Myocyte (in vitro differentiated cells): ENCODE data around the gene COG3. TPM values are rescaled to one million over a fixed set of nuclear protein-coding genes. Genes with fewer than 3 reads are reported as not detected.
A peak's percentile ranks its signal among the peaks of the same experiment; 100 is the strongest.

Source experiments
- DNase-seq: peaks from one replicate; pipeline ENCODE4 v3.0.0-alpha.2; 2012; ENCODE audit warnings: low read depth
- total RNA-seq: library from RNA; depleted of rRNA; stranded (reverse); fragments of >200 nt; gene quantifications from 2 replicates; pipeline ENCODE4 v1.2.3, GENCODE V29; 2014

The COG3 gene
- total RNA-seq, 1 donor from 2014 or later = 23.6 TPM

DNA sequence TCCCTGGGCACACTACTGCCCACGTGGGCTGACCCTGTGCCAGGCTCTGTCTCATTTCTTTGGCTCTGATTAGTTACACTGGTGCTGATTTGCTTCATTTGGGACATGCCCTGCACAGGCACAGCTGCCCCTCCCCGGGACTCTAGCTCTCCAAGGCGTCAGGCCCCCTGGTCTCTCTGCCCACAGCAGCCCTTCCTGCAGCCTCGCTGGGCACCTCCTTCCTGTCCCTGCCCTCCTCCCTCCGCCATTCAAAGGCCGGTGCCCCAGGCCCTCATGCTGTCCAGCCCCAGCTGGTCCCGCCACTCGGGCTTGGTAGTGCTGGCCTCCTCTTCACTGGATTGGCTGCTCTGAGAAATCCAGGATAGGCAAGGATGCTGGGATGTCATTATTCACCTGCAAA is 77.7 kb downstream of the COG3 start:
- no peak for DNase-seq

- no peak for DNase-seq
Measured at GRCh38 chr13:45542878-45543277, 78.1 kb downstream of the COG3 start.

DNA sequence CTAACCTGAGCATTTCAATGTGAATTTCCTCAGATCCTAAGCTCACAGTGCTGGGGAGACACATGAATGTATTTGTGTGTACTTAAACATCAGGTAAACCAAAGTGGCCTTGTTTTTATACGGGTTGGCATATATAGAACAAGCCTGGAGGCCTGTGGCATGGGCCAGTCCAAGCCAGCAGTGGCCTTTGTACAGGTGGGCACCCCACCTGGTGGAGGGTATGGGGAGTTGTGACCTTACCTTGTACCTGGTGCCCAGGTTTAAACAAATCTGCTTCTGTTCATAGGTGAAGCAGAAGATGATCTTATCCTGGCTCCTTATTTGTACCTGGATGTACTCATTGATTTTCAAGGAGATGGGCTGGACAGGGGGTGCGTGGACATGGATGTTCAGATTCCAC is 79.8 kb downstream of the COG3 start:
- DNase-seq = no peak

DNA sequence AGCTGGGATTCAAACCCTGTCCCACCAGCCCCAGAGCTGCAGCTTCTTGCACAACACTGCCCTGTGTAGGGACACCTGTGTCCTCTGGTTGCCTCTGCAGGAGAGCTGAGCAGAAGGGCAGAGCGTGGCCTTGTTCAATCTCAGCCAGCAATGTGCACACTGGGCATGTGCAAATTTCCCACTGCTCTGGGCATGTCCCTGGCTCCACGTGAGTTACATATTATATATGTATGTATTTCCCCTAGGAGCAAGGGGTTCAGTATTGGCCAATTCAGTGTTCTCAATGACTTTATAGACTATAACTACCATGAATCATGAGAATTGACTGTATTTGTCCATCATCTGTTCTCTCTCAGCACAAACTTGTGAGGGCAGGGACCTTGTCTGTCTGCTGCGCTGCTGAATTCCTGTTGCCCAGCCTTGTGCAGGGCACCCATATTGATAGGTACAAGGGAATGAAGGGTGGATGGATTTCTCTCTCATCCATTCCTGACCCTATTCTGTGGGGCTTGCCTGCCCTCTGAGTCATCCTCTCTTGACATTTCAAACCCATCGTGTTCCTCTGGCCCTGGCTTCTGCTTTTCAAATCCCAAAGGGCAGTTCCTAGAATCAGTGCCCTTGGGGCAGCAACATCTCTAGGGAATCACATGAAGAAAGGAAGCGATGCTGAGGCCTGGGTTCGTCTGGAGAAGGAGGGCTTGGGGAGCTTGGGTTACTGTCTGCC is 81.1 kb downstream of the COG3 start:
- DNase-seq = no peak

DNA sequence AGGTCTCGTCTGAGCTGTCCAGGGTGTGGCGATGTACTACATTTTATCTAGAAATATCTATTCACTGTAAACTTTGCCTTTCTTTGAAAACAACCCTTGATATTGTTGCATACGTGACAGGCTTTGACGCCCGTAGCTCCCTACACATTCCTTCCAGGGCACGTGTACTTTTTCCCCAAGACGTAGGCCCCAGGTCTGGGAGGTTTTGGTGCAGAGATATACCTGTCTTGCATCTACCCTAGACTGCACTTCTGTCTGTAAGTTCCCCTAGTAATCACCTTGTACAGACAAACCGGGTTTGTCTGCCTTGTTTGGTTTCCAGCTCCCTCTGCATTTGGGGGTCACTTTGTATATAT is 81.6 kb downstream of the COG3 start:
- DNase-seq = no peak

DNA sequence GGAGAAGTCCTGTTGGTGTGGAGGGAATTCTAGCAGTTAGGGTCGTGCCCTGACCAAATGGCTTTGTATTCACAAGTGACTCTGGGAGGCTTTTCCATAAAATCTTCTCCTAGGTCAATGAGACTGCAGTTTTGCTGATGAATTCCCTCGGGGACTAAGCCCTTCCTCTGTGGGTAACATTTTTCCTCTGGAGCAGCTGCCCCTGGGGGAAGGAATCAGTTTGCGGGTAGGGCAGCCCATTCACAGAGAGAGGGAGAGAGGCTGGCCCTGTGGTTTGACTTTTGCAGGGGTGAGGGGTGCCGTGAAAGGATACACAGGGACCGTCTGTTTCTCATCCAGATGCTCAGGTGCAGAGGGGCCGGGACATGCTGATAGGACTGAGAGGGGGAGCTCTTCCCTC is 83.5 kb downstream of the COG3 start:
- DNase-seq = peak; percentile 38

- DNase-seq = no peak
Measured at GRCh38 chr13:45554604-45555109, 89.9 kb downstream of the COG3 start.

DNA sequence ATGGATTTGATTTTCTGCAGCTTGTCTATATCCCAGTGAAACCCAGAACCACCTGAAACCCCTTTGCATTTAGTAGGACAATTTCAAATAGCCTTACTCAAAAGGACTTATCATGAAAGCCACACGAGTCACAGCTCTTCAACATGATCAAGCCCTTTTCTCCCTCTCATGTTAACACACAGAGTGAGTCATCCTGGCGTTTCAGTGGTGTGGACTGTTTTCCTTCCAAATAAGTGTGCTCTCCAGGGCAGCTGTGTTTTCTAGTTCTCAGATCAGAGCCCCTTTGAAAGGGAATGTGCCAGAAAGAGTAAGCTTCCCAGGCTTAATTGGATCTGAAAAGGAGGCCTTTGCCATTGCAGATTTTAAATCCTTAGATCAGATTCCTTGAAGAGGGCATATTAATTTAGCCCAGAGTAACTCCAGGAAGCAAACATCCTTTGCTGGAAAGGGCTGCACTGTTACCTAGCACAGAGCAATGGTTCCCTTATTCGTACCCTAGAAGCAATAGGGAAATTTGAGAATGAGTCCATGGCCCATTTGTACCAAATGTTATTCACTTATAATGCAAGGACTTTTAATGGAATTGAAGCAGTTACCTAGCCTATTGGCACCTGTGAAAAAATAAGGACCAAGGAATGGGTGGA is 99.5 kb downstream of the COG3 start:
- DNase-seq = peak; percentile 72

DNA sequence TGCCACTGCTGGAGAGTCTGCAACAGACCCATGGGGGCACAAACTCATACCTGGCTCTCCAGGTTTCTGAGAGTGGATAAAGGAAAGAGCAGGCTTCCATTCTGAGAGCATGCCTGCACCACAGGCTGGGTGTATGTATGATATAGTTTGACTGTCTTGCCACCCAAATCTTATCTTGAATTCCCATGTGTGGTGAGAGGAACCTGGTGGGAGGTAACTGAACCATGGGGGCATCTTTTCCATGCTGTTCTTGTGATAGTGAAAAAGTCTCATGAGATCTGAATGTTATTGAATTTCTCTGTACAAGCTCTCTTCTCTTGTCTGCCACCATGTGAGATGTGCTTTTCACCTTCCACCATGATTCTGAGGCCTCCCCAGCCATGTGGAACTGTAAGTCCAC is 100.6 kb downstream of the COG3 start:
- DNase-seq = no peak

DNA sequence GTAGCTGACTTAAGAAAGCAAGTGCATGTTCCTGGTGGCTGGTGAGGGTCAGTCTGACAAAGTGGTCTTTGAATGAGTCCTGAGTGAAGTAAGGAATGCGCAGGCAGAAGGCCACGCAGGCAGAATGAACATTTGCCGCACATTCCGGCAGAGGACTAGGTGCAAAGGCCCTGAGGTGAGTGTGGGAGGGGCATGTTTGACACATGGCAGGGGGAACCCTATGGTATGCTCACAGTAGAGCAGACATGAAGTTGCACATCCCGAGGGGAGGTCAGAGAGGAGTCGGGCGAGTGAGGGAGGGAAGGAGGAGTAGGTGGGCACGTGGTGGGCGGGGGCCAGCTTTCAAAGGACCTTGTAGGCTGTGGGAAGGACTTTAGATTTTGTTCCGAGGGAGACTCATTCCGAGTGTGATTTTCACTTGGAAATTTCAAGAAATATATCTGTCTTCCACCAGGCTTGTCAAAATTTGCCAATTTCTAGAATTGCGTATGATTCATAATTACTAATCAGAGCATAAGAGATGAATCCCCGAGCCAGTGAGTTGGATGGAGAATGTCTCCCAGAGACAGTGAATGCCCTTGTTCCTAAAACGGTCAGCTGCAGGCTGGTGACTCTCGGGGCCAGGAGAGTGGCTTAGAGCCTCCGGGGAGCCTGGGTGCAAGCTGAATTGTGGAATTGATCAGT is 110.5 kb downstream of the COG3 start:
- no peak for DNase-seq

GRCh38 chr13:45575830-45576180 is 111.1 kb downstream of the COG3 start:
- DNase-seq = no peak

DNA sequence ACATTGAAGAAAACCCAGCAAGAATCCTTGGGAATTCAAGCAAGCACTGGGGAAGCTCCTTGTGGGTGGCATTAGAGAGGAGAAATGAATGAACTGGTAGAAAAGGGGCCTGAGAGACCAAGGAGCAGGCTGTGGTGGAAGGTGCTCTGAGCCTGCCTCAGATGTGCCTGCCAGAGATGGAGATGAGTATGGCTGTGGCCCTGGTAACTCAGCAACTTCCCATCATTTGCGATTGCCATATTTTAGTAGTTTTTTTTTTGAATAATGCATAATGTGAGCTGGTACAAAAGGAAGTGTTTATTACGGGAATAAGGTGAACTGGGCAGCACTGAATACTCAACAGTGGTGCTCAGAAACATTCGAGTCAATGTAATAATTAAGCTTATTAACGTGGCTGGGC is 111.7 kb downstream of the COG3 start:
- no peak for DNase-seq

GRCh38 chr13:45582408-45583076 is 117.8 kb downstream of the COG3 start:
- no peak for DNase-seq

DNA sequence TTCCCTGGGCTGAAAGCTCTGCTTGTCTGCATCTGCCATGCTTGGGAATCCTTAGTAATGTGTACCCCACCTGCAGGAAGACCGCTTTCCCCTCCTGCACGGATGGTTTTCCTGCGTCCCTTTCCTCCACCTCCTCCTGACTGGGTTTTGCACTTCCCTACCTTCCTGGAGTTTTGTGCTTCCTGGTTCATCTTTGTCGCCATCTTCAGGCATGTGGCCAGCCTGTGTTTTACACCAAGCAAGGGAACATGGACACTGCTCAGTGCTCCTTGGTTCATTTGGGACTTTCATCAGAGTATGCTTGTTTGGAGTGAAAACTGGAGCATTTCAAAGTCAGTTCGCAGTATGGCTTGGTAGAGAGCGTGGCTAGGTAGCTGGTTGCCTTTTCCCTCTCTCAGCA is 120.1 kb downstream of the COG3 start:
- DNase-seq = peak; percentile 5

Other genes starting within 250 kb of the COG3 start
- gene TPT1, start 123.8 kb upstream of the COG3 start, total RNA-seq = 2,103 and 2,274 TPM in 2 replicates
- 8.8 and 12.3 TPM in 2 replicates for gene SLC25A30, start 46.6 kb upstream of the COG3 start, total RNA-seq
- not detected in 2 replicates for gene ERICH6B, start 150.8 kb downstream of the COG3 start, total RNA-seq
- not detected in 2 replicates for gene CBY2, start 237.4 kb downstream of the COG3 start, total RNA-seq